Measurements from ENCODE around the gene TRIM29.

TRIM29 gene

GRCh38 chr11:120096369-120097191, 41.3 kb downstream of the TRIM29 start:
- no peak for DNase-seq (ENCODE audit: low spot score)

GRCh38 chr11:120095516-120095915, 42.4 kb downstream of the TRIM29 start:
- no peak for DNase-seq (ENCODE audit: low spot score)

DNA sequence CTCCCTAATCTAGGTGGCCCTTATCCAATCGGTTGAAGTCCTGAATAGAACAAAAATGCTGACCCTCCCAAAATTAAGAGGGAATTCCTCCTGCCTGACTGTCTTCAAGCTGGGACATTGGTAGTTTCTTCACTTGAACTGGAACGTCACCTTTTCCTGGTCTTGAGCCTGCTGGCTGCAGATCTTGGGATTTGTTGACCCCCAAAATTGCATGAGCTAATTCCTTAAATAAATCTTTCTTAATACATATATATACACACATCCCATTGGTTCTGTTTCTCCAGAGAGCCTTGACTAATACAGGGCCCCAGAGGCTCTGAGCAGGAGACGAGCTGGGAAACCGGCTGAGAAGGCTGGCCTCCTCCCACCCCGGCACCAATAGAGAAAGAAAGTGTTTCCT, 46.2 kb downstream of the TRIM29 start:
- no peak for DNase-seq (ENCODE audit: low spot score)

DNA sequence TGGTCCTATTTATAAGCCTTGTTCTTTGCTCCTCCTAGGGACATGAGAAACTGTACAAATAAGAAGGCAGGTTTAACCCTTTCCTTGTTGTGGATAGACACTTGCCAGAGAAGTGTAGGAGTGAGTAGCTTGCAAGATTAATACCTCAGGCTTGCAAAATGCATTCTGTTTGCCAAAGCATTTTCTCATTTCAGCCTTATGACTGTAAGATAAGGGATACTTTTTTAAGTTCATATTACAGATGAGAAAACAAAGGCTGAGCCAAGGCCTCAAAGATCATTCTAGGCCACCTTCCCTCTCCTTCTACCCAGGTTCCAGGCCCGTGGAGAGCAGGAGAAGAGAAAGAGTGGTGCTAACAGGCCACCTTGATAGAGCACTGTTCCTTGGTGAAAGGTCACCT, 46.8 kb downstream of the TRIM29 start:
- no peak for DNase-seq (ENCODE audit: low spot score)

DNA sequence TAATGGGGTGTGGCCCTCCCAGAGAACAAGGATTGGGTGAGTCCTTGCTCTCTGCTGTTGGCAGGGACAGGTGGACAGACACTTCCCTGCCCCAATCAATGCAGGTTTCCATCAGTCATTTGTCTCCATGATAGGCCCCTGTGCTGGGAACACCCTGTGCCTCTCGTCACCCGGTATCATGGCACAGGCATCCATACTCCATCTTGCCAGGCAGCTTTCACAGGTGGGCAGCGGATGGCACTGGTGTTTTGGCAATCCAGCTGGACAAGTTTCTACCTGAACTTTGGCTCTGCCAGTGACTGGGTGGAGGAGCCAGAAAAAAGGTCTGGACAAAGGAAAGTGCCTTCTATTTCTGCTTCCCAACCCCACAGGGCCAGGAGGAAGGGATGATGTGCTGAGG, 47.5 kb downstream of the TRIM29 start:
- no peak for DNase-seq (ENCODE audit: low spot score)

DNA sequence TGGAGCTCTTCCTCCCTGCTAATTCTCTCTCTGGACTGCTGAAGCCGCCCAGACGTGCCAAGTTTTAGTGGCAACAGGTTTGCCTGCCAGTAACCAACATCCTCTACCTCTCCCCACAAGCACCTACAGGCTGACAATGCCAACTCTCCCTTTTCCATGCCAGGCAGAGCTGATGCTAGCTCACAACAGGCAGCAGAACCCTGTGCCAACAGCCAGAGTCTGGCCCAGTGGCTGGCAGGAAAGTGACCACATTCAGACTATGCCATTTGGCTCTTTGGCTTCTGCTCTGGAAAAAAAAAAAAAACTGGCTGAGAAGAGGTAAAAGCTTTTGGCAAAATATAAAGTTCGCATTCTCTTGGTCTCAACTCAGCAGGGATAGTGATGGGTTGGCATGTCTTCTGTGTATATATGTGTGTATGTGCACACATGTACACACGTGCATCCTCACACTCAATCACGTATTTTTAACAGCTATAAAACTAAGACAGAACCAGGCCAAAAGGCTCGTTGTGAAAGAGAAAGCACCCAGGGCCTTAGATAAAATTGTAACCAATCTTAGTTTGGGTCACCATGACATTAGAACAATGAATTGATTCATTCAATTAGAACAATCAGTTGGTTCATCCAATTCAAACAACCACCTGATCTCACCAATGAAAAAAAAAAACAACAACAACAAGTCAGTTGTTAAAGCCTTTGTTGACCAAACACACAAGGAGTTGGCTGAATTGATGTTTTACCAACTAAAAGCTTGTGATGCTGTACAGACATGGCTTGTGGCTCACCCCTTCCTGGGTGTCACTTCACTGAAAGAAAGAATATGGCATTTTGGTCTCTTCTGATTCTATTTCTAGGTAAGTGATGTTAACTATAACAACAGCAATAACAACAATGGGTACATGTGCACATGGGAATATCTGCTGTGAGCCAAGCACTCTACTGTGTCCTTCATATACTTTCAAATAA, 48.6 kb downstream of the TRIM29 start:
- no peak for DNase-seq (ENCODE audit: low spot score)

DNA sequence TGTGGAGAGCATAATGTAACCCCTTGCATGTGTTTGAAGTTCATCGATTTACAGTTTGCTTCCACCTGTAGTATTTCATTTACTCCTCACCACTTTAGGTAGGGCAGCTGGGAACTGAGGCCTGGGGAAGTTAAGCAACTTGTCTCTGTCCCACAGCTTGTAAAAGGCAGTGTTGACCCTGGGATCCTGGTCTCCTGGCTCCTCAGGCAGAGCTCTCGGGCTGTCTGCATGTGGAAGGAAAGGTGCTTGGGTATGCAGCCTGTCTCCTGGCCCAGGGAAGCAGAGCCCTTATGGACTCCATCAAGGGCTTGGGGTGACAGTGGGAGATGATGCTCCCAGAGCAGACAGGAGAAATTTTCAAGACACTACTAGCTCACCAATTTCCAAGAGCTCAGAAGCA, 49.9 kb downstream of the TRIM29 start:
- no peak for DNase-seq (ENCODE audit: low spot score)

DNA sequence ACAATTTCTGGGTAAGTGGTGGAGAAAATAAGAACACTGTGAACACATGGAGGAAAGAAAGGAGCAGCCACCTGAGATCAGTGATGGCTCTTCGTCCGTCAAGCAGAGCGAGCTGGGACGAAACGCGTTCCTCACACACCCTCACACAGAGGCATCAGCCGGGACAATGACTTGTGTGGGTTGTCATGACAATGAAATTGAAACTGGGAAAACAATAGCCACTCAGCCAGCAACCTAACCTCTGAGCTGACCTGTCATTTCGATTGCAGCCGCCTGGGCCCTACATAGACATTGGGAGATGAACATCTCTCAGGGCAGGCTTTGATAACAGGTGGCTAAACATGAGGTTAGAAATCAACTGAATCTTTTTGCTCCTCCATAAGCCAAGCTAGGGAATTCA, 51.3 kb downstream of the TRIM29 start:
- no peak for DNase-seq (ENCODE audit: low spot score)

GRCh38 chr11:120079750-120080610, 57.9 kb downstream of the TRIM29 start:
- DNase-seq (ENCODE audit: low spot score) = peak; percentile 33

DNA sequence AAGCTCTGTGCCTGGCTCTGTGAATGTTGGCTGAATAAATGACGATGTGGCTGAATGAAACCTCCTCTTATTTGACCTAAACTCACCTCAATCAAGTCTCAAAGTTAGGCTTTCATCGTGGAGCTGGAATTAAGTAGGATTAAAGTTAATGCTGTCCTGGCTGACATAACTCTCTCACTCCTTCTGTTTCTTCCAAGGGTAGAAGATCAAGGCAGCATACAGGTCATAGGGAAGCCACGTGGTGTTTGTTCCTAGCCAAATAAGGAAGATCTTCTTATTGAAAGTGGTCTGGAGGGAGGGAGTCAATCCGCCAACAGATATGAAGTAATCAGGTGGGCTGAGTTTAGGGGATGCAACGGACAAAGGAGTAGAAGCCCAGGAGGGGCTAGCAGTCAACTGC, 59.5 kb downstream of the TRIM29 start:
- no peak for DNase-seq (ENCODE audit: low spot score)

DNA sequence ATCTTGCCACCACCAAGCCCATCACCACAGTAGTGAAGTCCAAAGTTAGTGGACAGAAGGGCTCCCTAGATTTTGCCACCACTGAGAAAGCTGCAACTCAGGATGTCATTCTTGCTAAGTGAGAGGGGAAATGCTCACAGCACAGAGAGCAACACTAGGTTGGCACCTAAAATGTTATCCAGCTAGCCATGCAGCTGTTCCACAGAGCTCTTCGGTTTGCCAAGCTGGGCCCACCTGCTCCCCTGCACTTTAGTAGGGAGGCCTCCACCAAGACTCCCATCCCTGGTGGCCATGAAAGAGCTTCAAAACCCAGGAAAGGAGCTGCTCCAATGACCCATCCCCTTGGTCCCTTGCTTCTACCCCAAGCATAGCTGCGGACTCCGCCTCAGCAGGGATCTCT, 63.8 kb downstream of the TRIM29 start:
- DNase-seq (ENCODE audit: low spot score) = no peak

- no peak for DNase-seq (ENCODE audit: low spot score)
These were observed 64.7 kb downstream of the TRIM29 start for GRCh38 chr11:120073196-120073595.

GRCh38 chr11:120068114-120068573, 69.8 kb downstream of the TRIM29 start:
- no peak for DNase-seq (ENCODE audit: low spot score)

GRCh38 chr11:120067438-120068113, 70.3 kb downstream of the TRIM29 start:
- no peak for DNase-seq (ENCODE audit: low spot score)

DNA sequence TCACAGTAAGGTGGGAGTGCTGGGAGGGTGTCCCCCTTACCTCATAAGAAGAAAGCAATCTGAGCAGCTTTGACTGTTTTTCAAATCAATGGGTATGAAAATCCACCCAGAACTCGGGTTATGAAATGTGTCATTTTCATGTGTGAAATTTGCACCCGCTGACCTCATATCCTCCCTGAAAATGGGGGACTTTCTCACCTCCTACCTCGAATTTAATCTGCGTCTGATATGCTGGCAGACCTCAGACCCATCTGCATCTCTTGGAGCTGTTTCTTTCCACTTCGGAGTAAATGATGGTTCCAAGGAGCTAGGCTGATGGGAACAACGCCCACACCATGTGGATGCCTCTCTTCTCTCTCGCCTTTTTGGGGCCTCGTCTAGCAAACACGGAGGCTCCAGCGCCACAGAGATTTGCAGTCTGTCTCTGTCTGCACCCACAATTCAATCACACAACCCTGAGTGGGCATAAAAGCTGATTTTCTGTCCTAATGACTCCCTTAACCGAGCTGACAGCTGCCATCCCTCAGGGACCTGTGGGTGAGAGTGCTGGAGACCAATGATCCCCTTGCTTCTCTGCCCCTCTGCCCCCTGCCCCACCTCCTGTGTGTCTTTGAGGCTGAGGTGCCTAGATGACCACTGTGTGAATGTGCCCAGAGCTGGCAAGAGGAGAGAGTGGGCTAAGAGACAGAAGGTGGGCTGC, 71.0 kb downstream of the TRIM29 start:
- no peak for DNase-seq (ENCODE audit: low spot score)

GRCh38 chr11:120065876-120066275, 72.0 kb downstream of the TRIM29 start:
- DNase-seq (ENCODE audit: low spot score) = no peak

- DNase-seq (ENCODE audit: low spot score) = no peak
These were observed 72.7 kb downstream of the TRIM29 start for GRCh38 chr11:120065176-120065575.

DNA sequence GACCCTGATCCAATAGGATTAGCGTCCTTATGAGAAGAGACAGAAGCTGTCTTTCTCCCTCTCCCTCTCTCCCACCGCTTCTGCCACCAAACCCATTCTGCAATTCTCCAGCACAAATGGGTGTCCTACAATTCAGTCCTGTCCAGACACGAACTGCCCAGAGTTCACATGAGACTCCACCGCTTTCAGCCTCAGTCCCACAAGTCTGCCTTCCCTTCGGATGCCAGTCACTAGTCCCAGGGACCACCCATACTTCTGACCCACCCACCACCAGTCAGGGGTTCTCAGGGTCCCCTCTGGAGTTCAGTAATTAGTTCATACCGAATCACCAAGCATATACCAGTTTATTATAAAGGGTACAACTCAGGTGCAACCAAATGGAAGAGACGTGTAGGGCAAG, 73.6 kb downstream of the TRIM29 start:
- DNase-seq (ENCODE audit: low spot score) = no peak

GRCh38 chr11:120063686-120064340, 74.1 kb downstream of the TRIM29 start:
- no peak for DNase-seq (ENCODE audit: low spot score)

DNA sequence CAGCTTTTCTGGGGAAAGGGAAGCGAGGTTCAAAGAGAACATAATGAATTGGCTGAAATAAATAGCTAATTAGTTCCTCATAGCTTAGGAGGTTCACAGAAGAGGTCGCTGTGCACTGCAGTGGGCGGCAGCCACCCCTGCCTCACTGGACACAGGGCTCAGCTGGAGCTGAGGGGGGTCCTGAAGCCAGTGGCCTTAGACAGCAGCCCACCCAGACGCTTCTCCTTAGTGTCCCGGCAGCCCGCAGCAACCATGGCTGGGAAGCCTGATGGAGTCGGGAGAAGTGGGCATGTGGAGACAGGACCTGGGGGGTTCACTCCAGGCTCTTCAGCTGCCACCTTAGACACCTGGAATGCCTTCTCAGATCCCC, 75.4 kb downstream of the TRIM29 start:
- DNase-seq (ENCODE audit: low spot score) = no peak

Data from germinal center (tissue), 1 donor.